LNCAP (cell line): Measurements from ENCODE around the gene FOXE1.

Source experiments
- CTCF ChIP-seq: fragments of 450-650 bp; IDR thresholded peaks from 2 replicates; pipeline ENCODE4 v1.5.1; 2017; ENCODE audit warnings: mild to moderate bottlenecking

Gene FOXE1

GRCh38 chr9:97873425-97873824, 20.4 kb downstream of the FOXE1 start:
- no peak for TF ChIP-seq CTCF

GRCh38 chr9:97873882-97874281, 20.9 kb downstream of the FOXE1 start:
- TF ChIP-seq CTCF = no peak

GRCh38 chr9:97874624-97875023, 21.6 kb downstream of the FOXE1 start:
- no peak for TF ChIP-seq CTCF

- no peak for TF ChIP-seq CTCF
Observed at GRCh38 chr9:97875111-97875510, 22.1 kb downstream of the FOXE1 start.

- TF ChIP-seq CTCF = no peak
Observed at GRCh38 chr9:97876061-97876460, 23.0 kb downstream of the FOXE1 start.

GRCh38 chr9:97880336-97880735, 27.3 kb downstream of the FOXE1 start:
- no peak for TF ChIP-seq CTCF

GRCh38 chr9:97889941-97890887, 37.2 kb downstream of the FOXE1 start:
- peak; percentile 79 for TF ChIP-seq CTCF
